DMS114 treated with DMSO at 0.1 percent for 48 hours (cell line): ENCODE measurements around the gene ANXA11.
"Not testable (repeated sequence)": the region's sequence is repeated elsewhere in the genome, so short reads cannot be mapped to it uniquely, and the experiment has no call there.

Experiments
- DNase-seq: peaks from one replicate; lab custom pipeline; 2025; ENCODE audit not compliant: unreplicated experiment; lab: John Stamatoyannopoulos, UW

The ANXA11 gene

DNA sequence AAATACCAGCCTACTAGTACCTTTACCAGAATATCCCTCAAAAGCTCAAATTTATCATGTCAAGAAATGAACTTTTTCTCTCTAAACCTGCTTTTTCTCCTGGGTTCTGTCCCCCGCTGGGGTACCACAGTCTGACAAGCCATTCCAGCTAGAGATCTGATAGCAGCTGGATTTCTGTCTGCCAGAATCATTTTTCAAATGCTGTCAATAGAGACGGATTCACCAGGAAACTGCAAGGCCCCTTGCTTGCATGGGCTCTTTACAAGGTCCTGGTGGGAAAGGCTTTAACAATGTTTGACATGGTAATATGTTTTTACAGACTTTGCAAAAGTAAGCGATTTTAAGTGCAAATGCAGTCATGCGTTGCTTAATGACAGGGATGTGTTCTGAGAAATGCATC, 4.9 kb upstream of the ANXA11 start:
- DNase-seq, result no peak

DNA sequence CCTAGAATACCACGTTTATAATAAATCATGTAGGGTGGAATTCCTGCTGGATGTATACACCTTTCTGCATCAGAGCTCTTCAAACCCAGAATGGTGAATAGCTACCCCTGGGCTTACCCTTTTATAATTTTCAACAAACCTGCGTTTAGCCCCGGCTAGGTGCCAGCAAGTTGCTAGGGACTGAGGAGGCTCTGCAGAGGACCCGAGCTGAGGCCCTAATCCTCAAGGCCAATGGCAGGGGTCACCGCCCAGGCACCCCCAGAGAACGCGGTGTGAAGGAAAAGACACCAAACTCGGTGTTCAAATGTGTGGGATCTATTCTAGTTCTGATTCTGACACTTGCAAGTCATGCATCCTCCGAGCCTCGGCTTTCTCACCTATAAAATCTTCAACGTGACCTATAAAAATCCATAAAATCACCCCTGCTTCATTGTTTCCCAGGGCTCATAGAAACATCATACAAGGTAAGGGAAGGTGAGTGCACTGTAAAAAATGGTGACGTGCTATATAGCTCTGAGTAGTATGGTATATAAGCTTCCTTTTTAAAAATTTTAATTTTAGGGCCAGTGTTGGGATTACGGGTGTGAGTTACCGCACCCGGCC, 2.5 kb upstream of the ANXA11 start:
- no peak for DNase-seq

DNA sequence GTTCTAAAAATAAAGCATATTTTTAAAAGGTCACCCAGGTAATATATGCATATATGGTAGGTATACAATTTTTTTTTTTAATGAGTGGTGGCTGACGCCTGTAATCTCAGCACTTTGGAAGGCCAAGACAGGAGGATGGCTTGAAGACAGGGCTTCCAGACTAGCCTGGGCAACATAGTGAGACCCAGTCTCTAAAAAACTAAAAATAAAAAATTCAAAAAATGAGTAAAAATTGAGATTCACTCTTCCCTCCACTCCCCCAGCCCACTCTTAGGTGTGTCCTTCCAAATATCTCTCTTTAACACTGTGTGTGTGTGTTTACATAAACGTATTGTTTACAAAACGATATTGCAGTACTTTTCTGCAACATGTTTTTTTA, 929 bp upstream of the ANXA11 start:
- no peak for DNase-seq

DNA sequence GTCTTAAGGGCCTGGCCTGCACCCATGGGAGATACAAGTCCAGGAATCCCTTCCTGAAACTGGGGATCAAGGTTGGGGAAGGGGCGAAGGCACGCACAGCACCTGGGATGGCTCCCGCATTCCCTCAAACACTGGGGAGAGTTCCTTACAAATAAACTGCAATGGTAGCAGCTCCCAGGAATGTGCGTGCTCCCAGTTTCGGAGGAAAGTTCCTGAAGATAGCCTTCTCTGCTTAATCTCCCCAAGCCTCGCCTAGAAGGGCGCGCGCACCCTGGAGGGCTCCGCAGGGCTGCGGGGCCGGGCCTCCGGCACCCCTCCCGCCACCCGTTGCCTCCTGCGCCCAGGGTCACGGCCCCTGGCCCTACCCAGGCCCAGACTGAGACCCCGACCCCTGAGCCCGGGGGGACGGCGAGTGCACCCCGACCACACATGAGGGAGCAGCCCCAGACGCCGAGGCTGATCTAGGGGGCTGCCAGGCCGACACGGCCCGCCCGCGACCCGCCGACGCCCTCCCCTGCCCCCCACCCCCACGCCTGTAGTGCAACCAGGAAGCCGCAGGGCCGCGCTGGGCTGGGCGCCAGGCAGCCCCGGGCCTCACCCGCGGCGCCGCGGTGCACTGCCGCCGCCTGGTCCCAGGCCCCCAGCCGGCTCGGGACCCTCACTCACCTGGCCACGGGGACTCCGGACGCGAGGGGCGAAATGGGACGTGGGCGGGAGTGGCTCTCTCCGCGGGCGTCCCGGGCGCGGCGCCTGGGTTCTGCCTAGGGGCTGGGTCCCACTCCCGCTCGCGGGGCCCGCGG, 460 bp downstream of the ANXA11 start:
- no peak for DNase-seq

DNA sequence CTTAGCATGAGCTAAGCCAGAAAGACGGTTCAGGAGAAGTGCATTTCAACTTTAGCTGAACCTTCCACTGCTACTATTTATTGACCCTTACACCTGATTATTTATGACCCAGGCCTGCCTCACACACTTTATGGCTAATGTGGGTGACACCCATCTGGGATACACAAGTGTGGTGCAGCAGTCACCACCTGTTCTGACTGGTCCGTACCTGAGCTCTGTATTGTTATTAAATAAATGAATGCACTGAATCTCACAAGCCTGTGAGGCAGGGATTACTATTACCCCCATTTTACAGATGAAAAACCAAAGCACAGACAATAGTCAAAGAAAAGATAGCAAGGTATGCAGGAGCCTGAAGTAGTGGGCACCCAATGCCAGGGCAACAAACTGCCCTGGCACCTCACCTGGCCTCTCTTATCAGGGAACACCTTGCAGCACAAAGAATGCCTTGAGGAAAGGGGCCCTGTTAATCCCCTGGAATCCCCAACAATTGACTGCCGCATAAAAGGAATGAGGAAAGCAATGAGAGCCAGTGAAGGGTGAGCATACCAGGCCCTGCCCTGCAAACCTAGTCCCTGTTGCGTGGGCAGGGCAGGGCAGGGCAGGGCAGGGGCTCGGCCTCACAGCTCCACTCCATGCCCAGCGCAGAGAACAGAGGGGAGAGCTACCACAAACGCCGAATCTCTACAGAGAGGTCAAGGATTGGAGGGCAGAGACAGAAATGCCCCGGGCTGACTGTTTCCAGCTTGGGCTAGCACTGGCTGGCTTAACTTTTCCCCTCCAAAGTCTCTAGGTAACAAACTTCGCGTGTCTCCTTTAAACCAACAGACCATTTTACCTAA, 1.3 kb downstream of the ANXA11 start:
- no peak for DNase-seq

DNA sequence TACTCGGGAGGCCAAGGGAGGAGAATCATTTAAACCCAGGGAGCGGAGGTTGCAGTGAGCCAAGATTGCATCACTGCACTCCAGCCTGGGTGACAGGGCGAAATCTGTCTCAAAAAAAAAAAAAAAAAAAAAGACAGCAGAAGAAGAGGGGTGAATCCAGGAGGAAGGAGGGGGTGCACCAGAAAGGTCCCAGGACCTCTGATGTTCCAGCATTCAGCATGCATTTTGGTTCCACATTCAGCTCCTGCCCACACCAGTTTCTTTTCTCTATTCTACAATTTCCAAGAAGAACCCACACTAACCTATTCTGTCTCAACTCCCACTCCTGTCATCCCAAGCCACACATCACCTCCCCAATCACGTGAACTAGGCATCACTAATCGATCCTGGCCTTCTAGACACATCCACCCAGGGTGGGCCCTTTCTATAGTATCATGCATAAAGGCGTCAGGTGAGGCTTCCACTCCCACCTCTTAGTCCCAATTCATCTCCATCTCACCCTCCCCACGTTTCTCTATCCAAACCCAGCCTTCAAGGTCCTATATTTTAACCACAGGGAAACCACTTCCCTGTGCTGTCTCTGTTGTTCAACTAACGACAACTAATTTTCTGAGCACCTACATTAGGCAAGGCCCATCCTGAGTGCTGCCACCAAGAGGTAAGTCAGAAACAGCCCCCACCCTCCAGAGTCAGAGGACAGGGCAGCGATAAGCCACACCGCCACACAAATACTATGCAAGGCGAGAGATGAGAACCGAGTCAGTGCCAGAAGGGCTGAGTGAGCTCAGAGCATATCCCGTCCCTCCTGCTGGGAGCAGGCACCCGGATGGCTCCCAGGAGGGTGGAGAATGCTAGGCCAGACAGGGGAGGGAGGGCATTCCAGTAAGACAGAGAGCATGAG, 2.2 kb downstream of the ANXA11 start:
- DNase-seq, result no peak

DNA sequence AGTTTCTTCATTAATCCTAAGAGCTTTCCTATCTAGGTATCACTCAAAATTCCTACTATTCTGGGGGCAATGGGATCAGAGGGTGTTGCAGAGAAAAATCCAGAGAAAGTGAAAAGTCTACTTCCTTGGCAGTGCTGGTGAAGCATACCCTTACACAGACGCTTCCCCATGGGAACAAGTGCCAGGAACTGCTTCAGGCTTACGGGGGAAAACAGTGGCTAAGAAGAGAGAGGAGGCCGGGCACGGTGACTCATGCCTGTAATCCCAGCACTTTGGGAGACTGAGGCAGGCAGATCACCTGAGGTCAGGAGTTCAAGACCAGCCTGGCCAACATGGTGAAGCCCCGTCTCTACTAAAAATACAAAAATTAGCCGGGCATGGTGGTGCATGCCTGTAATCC, 2.8 kb downstream of the ANXA11 start:
- not testable (repeated sequence) for DNase-seq

DNA sequence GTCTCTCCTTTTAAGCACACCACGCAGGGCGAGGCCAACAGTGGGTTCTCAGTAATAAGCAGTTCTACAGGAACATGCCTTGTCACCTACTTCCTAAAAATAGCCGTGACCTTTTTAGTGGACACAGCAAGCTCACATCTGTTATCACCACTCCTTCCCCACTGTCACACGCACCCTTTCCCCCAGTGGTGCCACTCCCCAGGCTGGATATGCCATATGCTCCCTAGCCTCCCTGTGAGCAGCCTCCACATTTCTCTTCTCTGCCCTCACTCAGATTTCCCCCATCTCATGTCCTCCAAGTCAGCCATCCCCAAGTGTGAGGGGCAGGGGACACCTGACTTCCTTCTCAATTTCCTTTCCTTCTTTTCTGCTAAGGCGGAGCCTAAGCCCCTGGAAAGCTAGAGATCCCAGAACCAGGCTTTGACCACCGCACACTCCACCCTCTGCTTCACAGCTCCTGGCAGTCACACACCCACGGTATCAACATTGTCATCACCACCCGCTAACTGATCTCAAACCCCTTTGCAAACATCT, 3.7 kb downstream of the ANXA11 start:
- no peak for DNase-seq

DNA sequence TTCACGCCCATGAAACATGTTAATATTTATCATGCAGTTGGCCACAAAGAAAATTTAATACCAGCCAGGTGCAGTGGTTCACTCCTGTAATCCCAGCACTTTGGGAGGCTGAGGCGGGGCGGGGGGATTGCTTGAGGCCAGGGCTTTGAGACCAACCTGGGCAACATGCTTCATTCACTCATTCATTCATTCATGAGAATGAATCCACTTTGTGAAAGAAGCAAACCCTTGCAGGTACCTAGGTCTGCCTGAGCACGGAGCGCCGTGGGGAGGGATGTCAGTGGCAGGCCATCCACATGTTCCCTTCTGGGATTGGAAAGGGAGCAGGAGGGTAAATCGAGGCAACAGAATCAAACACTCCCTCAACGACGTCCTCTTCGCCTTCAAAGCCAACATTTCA, 4.7 kb downstream of the ANXA11 start:
- DNase-seq, result no peak

DNA sequence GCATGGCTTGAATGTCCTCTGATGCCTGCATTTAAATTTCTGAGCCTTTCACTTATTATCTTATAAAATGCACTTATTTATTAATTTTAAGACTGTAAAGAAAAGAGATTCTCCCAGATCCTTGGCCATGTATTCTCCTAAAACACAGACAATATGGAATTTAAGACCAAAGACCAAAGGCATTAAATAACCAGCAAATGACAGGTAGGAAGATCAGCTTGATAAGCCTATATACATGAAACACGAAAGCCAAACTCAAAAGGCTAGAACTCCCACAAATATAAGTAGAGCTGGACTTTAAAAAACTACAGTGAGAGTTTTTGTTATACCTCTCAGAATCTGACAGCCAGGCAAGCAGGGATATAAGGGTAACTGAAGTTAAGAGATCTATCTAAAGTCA, 5.1 kb downstream of the ANXA11 start:
- DNase-seq, result no peak

DNA sequence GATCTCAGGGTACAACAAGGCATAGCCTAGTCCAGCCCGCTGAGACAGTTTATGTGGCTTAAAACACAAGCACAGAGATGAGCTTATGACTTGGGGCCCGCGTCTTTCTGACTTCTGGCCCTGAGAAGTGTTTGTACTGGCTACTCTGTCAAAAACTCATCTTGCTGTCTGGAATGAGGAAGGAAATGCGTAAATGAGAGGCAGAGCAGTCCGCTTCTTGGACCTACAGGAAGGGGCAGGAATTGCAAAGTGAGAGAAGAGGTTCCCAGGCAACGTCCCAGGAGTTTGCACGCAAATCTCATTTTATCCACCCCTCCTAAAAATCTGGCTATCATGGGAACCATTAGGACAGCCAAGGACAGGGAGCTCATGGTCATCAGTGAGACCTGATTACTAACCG, 5.5 kb downstream of the ANXA11 start:
- DNase-seq, result no peak

DNA sequence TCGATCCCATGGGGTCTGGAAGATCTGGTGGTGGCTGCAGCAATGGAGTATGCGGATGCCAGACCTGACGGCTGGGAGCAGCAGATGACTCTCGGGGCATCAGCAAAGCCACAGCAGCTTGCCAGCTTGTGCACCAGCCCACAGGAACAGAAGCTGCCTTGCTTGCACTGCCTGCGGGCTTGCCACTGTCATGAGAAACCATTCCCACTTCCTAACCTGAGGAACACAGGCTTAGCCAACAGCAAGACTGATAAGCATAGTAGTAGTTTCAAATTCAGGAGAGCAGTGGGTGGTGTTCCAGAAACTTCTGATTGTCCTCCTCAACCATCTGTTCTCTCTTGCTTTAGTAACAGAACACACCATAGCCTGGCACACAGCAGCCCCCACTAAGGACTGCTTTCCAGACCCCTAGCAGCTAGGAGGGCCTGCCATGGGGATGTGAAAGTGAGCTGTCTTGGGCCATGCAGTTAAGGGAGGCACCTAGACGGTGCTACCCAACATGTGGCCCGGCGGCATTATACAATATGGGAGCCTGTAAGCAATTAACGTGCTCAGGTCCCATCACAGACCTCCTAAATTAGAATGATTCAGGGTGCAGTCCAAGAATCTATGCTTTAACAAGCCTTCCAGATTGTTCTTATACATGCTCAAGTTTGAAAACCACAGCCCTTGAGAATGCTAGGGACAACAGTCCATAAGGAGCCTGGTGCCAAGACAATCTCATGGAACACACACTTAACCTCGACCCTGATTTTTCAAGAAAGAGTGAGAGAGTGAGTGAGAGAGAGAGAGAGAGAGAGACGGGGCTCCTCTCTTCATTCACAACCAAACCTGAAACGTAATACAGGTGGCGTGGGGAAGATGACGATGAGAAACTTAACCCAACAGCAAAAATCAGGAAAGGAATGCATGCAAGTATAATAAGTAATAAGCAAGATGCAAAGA, 7.1 kb downstream of the ANXA11 start:
- DNase-seq, result no peak

DNA sequence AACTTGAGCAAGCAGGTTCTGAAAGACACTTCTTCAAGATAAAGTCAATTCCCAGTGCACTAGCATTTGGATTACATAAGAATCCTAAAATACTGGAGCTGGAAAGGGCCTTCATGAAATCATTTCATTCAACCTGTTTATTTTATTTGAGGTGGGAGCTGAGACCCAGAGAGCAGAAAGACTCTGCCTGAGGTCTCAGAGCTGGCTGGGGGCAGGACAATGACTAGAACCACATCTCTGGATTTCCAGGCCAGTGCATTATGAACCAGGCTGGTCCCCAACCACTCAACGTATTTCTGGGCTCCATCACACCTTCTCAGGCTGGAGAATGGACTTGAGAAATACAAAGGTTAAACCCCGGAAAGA, 8.4 kb downstream of the ANXA11 start:
- DNase-seq, result no peak

DNA sequence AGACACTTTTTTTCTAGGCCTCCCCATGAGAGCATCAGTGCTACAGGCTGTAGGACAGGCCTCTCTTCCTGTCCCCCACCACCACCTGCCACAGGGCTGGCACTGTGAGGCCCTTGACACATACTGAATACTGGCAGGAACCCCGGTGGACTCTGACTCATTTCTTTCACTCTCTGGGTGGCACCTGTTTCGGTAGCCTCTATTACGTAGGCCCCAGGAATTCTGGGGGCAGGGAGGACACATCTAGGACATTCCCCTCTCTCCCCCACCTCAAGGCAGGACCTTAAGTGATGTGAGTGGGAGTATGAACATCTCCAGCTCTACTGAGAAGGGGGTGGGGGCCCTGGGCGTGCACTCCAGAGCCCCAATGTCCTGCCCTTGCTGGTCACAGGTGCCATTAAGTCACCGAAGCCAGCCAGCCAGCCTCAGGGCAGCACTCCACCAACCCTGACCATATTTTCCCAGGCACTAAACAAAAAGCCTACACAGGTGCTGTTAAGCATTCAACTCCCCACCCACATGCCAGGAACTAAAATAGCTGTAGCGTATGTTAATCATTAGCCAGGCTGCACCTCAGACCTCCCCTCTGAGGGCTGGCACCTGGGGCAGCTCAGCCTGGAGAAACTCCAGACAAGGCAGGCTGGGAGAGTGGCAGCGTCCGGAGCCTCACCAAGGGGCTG, 8.9 kb downstream of the ANXA11 start:
- DNase-seq, result no peak

DNA sequence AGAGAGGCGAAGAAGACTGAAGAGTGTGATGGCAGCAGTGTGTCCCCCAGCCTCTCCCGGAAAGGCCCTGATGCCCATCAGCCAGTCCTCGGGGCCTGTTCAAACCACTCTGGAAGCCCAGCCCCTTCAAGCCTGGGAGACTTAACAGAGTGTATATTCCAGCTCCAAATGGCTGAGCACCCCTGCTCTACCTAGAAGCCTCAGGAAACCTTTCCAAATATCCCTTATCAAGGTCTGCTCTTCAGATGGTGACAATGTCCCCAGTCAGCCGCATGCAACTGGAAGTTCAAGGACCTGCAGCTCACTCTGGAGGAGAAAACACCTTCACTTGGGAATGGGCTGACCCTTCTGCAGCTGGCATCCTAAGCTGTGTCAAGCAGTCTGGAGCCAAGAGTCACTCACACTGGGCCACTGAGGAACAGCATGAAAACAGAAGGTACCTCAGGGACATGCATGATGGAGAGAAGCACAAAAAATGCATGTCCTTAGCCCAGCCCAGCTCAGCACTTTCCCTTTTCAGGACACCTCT, 10.2 kb downstream of the ANXA11 start:
- no peak for DNase-seq

DNA sequence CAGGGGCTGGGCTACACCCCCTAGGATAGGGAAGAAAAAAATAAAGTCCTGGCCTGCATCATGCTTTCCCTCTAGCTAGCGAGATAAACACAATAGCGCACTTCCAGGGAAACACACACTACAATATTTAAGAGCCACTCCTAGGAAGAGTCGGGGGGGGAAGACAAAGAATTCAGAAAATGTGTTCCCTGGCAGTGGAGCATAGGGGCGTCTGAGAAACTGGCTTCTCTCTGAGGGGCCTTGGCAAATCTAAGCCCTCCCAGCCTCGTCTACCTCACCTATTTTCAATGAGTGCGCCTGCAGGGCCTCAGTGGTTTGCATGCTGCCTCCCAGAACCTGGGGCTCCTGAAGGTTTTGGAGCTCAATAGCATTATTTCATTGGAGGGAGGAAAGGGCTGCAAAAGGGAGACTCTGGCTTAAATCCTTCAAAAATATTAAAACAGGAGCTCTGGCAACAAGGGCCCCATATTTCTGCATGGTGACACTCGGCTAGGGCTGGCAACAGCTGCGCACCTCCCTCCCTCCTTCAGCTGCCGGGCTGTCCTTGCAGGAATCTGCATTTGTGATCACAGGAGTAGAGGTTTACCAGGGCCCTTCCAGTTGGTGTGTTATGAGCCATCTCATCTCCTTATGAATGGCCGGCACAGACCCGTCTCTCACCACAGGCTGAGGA, 10.8 kb downstream of the ANXA11 start:
- no peak for DNase-seq

DNA sequence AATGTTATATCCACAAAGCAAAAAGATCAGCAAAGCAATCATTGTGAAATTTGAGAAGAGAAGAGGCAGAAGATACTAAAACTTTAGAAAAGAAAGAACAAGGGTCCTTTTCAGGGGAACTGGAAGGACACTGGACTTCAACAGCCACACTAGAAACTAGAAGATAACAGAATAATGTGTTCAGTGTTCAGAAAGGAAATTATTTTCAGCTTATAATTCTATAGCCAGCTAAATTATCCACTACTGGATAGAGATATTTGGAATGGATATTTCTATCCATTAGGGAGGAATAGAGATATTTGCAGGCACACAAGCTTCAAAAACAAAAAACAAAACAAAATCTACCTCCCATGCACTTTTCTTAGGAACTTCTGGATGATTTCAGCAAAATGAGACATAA, 12.8 kb downstream of the ANXA11 start:
- DNase-seq, result no peak

DNA sequence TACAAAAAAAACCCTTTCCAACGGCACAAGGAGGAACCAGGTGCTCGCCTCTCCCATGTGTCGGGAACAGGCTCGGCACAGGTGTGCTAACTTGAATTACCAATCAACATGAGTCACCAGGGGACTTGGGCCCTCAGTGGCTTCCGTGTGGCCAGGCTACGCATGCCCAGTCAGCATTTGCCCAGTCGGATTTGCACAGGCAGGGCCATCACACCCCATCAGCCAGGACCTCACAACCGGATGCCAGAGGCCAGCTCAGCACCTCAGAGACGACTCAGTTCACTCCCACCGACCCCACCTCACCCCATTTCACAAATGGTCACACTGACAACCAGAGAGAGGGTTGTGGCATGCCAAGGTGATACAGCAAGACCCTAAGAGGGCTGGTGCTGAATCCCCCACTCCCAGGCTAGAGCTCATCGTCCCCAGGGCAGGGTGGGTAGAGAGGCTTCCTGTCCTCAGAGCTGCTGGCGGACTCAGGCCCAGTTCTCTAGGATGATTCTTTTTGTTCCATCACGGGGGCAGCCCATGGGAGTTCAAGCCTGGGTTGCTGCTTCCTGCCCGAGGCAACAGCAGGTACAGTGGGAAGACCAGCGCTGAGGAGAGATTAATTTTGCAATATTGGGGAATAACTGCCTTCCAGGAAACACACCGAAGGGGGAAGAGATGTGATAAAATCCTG, 13.6 kb downstream of the ANXA11 start:
- no peak for DNase-seq
